K562 (cell line): ENCODE measurements around the gene TSPAN13. TPM values are rescaled to one million over a fixed set of nuclear protein-coding genes. Genes with fewer than 3 reads are reported as not detected.

Experiments used
- DDX20 ChIP-seq: fragments of 450-650 bp; IDR thresholded peaks from 2 replicates; pipeline ENCODE4 v1.6.1; 2016; ENCODE audit warnings: missing genetic modification characterization, low read depth, mild to moderate bottlenecking, missing compliant biosample characterization, moderate library complexity
- HMG20B ChIP-seq: fragments of 250-450 bp; sonication (Bioruptor Pico); IDR thresholded peaks from 2 replicates; pipeline ENCODE4 v1.5.0; 2021; ENCODE audit warnings: mild to moderate bottlenecking
- NONO ChIP-seq, 2 experiments: fragments of 200-400 bp in 1 of 2; fragments of 450-650 bp in 1 of 2; formaldehyde crosslinking in 1 of 2; IDR thresholded peaks; 2 replicates each; pipeline ENCODE4 v1.6.1; 2017; ENCODE audit warnings: low read depth in 2 of 2, mild to moderate bottlenecking in 2 of 2, moderate library complexity in 2 of 2, low read length in 1 of 2
- NRF1 ChIP-seq, 2 experiments: fragments of 450-650 bp; IDR thresholded peaks in 1 of 2; conservative IDR thresholded peaks in 1 of 2; 2 replicates each; pipeline ENCODE4 v1.6.1; 2014; ENCODE audit warnings: mild to moderate bottlenecking in 2 of 2
- POLR3G ChIP-seq: IDR thresholded peaks from 2 replicates; pipeline ENCODE4 v1.6.1; 2011; ENCODE audit not compliant: insufficient read length, insufficient replicate concordance; ENCODE audit errors: extremely low read depth
- SAFB2 ChIP-seq: fragments of 200-400 bp; formaldehyde crosslinking; IDR thresholded peaks from 2 replicates; pipeline ENCODE4 v1.6.1; 2018; ENCODE audit warnings: borderline replicate concordance, low read length, low read depth, moderate library complexity; ENCODE audit not compliant: severe bottlenecking
- WHSC1 ChIP-seq: IDR thresholded peaks from one replicate; pipeline ENCODE4 v1.6.1; 2012; ENCODE audit warnings: low read length, control low read depth, inconsistent platforms
- ZSCAN29 ChIP-seq: fragments of 450-650 bp; IDR thresholded peaks from 2 replicates; pipeline ENCODE4 v1.6.1; 2017
- polyA plus RNA-seq, 8 experiments: library from polyadenylated mRNA; depleted of rRNA in 4 of 8; stranded (reverse) in 5 of 8; unstranded in 3 of 8; fragments of >200 nt; fragmentation: Nextera tagmentation in 2 of 8; fragmentation: Illumina TruSeq in 1 of 8; extraction: Ambion mirVana in 2 of 8; extraction: Trizol in 1 of 8; gene quantifications; 2 replicates each; pipeline versions ENCODE4 v1.2.1 to v1.2.3, GENCODE V29; 2011 to 2014; ENCODE audit warnings: inconsistent platforms in 1 of 8, missing spikeins in 1 of 8
- total RNA-seq, 7 experiments: library from RNA; depleted of rRNA in 6 of 7; stranded (reverse); fragments of >200 nt in 6 of 7; fragmentation: Illumina TruSeq in 2 of 7; extraction: Trizol in 2 of 7; gene quantifications; 2 replicates each; pipeline versions ENCODE4 v1.2.1 to v1.2.3, GENCODE V29; 2011 to 2021; ENCODE audit warnings: low replicate concordance in 1 of 7
- TF ChIP-seq, protein P1 (sequence below), 3 experiments: IDR thresholded peaks in 2 of 3; conservative IDR thresholded peaks in 1 of 3; 2 replicates each; pipeline ENCODE4 v1.5.1; 2011 to 2012; ENCODE audit warnings: low read length in 3 of 3, mild to moderate bottlenecking in 3 of 3, control low read depth in 2 of 3, improper control_type of control experiment in 1 of 3, inconsistent platforms in 1 of 3, low read depth in 1 of 3, mixed read lengths in 1 of 3, moderate library complexity in 1 of 3; ENCODE audit not compliant: insufficient read depth in 2 of 3
- TF ChIP-seq, protein P2 (sequence below): fragments of 150-350 bp; IDR thresholded peaks from 2 replicates; pipeline ENCODE4 v1.6.1; 2014; ENCODE audit warnings: low read depth, mild to moderate bottlenecking, low read length, borderline replicate concordance
- TF ChIP-seq, protein P3 (sequence below), 2 experiments: fragments of 450-650 bp; IDR thresholded peaks; 2 replicates each; pipeline ENCODE4 v1.6.1; 2016
- TF ChIP-seq, protein P4 (sequence below): fragments of 250-450 bp; sonication (Bioruptor Pico); IDR thresholded peaks from 2 replicates; pipeline ENCODE4 v1.5.0; 2020; ENCODE audit warnings: mild to moderate bottlenecking, borderline replicate concordance
- TF ChIP-seq, protein P5 (sequence below): fragments of 450-650 bp; conservative IDR thresholded peaks from 2 replicates; pipeline ENCODE4 v1.6.1; 2016; ENCODE audit warnings: missing genetic modification characterization, low read depth, mild to moderate bottlenecking, control low read depth, missing compliant biosample characterization
- TF ChIP-seq, protein P6 (sequence below): fragments of 450-650 bp; IDR thresholded peaks from 2 replicates; pipeline ENCODE4 v1.6.1; 2016

TSPAN13 gene
- total and polyA plus RNA-seq, 9 of the 15 experiments (the other 6 are each of a cell fraction or from before 2014, with no cell fraction given) = 7.8 to 46.3 (median 20.0) TPM

DNA sequence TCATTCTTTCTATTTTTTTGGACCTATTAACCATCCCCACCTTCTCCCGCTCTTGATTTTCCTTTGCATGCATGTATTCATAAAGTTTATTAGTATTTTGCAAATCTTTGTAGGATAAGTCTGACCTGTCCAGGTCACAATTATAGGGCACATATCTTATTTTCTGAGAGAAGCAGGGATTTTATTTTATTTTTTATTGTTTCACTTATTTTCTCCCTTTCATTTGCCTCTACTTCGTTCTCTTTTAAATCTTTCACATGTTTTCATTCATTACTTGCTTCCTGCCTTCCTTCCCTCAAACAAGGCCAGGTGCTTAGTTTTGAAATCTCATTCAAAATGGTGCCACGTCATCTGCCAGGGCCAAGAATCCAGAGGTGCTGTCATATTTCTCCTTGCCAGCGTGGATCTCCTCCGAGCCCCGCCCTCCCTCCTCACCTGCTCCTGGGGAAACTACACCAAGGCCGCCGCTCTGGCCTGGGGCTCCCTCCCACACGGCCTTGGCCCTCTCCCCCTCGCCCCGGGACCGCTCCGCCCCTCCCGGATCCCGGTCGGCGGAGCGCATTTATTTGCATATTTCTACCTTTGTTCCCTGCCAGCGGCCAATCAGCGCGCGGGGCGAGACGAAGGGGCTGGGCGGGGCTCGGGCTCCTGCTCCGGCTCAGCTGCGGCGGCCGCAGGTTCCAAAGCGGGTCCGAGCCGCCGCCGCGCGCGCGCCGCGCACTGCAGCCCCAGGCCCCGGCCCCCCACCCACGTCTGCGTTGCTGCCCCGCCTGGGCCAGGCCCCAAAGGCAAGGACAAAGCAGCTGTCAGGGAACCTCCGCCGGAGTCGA is at the start of gene TSPAN13 (continued):
- TF ChIP-seq, protein P1, sequence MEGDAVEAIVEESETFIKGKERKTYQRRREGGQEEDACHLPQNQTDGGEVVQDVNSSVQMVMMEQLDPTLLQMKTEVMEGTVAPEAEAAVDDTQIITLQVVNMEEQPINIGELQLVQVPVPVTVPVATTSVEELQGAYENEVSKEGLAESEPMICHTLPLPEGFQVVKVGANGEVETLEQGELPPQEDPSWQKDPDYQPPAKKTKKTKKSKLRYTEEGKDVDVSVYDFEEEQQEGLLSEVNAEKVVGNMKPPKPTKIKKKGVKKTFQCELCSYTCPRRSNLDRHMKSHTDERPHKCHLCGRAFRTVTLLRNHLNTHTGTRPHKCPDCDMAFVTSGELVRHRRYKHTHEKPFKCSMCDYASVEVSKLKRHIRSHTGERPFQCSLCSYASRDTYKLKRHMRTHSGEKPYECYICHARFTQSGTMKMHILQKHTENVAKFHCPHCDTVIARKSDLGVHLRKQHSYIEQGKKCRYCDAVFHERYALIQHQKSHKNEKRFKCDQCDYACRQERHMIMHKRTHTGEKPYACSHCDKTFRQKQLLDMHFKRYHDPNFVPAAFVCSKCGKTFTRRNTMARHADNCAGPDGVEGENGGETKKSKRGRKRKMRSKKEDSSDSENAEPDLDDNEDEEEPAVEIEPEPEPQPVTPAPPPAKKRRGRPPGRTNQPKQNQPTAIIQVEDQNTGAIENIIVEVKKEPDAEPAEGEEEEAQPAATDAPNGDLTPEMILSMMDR (IDR thresholded peaks at IDR 0.05 in 2 of 3, conservative IDR thresholded peaks at IDR 0.05 in 1 of 3; ENCODE audit: insufficient read depth in 2 of 3, low read depth in 1 of 3, low read length in 3 of 3) = no peak
- TF ChIP-seq, protein P2, sequence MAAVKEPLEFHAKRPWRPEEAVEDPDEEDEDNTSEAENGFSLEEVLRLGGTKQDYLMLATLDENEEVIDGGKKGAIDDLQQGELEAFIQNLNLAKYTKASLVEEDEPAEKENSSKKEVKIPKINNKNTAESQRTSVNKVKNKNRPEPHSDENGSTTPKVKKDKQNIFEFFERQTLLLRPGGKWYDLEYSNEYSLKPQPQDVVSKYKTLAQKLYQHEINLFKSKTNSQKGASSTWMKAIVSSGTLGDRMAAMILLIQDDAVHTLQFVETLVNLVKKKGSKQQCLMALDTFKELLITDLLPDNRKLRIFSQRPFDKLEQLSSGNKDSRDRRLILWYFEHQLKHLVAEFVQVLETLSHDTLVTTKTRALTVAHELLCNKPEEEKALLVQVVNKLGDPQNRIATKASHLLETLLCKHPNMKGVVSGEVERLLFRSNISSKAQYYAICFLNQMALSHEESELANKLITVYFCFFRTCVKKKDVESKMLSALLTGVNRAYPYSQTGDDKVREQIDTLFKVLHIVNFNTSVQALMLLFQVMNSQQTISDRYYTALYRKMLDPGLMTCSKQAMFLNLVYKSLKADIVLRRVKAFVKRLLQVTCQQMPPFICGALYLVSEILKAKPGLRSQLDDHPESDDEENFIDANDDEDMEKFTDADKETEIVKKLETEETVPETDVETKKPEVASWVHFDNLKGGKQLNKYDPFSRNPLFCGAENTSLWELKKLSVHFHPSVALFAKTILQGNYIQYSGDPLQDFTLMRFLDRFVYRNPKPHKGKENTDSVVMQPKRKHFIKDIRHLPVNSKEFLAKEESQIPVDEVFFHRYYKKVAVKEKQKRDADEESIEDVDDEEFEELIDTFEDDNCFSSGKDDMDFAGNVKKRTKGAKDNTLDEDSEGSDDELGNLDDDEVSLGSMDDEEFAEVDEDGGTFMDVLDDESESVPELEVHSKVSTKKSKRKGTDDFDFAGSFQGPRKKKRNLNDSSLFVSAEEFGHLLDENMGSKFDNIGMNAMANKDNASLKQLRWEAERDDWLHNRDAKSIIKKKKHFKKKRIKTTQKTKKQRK = no peak
- TF ChIP-seq DDX20 (tag) = no peak
- TF ChIP-seq, protein P3, sequence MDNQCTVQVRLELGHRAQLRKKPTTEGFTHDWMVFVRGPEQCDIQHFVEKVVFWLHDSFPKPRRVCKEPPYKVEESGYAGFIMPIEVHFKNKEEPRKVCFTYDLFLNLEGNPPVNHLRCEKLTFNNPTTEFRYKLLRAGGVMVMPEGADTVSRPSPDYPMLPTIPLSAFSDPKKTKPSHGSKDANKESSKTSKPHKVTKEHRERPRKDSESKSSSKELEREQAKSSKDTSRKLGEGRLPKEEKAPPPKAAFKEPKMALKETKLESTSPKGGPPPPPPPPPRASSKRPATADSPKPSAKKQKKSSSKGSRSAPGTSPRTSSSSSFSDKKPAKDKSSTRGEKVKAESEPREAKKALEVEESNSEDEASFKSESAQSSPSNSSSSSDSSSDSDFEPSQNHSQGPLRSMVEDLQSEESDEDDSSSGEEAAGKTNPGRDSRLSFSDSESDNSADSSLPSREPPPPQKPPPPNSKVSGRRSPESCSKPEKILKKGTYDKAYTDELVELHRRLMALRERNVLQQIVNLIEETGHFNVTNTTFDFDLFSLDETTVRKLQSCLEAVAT (IDR thresholded peaks at IDR 0.05) = peak in 1 of 2 experiments; percentile 57; a peak in 1 of 4 replicates
- TF ChIP-seq ZSCAN29 = no peak
- TF ChIP-seq, protein P4, sequence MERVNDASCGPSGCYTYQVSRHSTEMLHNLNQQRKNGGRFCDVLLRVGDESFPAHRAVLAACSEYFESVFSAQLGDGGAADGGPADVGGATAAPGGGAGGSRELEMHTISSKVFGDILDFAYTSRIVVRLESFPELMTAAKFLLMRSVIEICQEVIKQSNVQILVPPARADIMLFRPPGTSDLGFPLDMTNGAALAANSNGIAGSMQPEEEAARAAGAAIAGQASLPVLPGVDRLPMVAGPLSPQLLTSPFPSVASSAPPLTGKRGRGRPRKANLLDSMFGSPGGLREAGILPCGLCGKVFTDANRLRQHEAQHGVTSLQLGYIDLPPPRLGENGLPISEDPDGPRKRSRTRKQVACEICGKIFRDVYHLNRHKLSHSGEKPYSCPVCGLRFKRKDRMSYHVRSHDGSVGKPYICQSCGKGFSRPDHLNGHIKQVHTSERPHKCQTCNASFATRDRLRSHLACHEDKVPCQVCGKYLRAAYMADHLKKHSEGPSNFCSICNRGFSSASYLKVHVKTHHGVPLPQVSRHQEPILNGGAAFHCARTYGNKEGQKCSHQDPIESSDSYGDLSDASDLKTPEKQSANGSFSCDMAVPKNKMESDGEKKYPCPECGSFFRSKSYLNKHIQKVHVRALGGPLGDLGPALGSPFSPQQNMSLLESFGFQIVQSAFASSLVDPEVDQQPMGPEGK (CRISPR knock-in tag) = no peak
- TF ChIP-seq NONO (IDR thresholded peaks at IDR 0.05; ENCODE audit: low read depth in 2 of 2, low read length in 1 of 2) = no peak
- no peak for TF ChIP-seq SAFB2
- TF ChIP-seq WHSC1 = no peak
- TF ChIP-seq, protein P5, sequence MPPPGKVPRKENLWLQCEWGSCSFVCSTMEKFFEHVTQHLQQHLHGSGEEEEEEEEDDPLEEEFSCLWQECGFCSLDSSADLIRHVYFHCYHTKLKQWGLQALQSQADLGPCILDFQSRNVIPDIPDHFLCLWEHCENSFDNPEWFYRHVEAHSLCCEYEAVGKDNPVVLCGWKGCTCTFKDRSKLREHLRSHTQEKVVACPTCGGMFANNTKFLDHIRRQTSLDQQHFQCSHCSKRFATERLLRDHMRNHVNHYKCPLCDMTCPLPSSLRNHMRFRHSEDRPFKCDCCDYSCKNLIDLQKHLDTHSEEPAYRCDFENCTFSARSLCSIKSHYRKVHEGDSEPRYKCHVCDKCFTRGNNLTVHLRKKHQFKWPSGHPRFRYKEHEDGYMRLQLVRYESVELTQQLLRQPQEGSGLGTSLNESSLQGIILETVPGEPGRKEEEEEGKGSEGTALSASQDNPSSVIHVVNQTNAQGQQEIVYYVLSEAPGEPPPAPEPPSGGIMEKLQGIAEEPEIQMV (tag) = 0 out of 2 replicates have a peak, but pooled peaks have one; percentile 45
- peak; percentile 68 to 71 for TF ChIP-seq NRF1 (conservative IDR thresholded peaks at IDR 0.05 in 1 of 2, IDR thresholded peaks at IDR 0.05 in 1 of 2)
- TF ChIP-seq, protein P6, sequence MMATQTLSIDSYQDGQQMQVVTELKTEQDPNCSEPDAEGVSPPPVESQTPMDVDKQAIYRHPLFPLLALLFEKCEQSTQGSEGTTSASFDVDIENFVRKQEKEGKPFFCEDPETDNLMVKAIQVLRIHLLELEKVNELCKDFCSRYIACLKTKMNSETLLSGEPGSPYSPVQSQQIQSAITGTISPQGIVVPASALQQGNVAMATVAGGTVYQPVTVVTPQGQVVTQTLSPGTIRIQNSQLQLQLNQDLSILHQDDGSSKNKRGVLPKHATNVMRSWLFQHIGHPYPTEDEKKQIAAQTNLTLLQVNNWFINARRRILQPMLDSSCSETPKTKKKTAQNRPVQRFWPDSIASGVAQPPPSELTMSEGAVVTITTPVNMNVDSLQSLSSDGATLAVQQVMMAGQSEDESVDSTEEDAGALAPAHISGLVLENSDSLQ = peak; percentile 58
- no peak for TF ChIP-seq POLR3G
- no peak for TF ChIP-seq HMG20B
